CD4-positive, alpha-beta T cell treated with Interleukin-6 at 100 ng/mL for 8 hours (primary cell): ENCODE results near the gene OSCAR.

Experiments used
- DNase-seq: peaks from one replicate; pipeline ENCODE4 v3.0.0-alpha.2; 2020; ENCODE audit warnings: mixed read lengths, low spot score

Gene OSCAR

GRCh38 chr19:54094426-54095000 is 6.1 kb downstream of the OSCAR start:
- no peak for DNase-seq

- DNase-seq = no peak
Observed at GRCh38 chr19:54084410-54084809, 16.2 kb downstream of the OSCAR start.

- DNase-seq = no peak
Observed at GRCh38 chr19:54081032-54081431, 19.6 kb downstream of the OSCAR start, which contains the start of gene TARM1. Gene TARM1 (minus strand): TSS chr19:54081365. CDS start chr19:54081340, 25 bp downstream.

- no peak for DNase-seq
Observed at GRCh38 chr19:54077334-54077733, 23.3 kb downstream of the OSCAR start.

- DNase-seq = no peak
Observed at GRCh38 chr19:54074851-54075250, 25.8 kb downstream of the OSCAR start.

GRCh38 chr19:54073829-54074228 is 26.8 kb downstream of the OSCAR start:
- no peak for DNase-seq

- no peak for DNase-seq
Observed at GRCh38 chr19:54069470-54069869, 31.1 kb downstream of the OSCAR start.

- no peak for DNase-seq
Observed at GRCh38 chr19:54063350-54064116, 37.1 kb downstream of the OSCAR start, which contains the start of gene VSTM1. Gene VSTM1 (minus strand): TSS chr19:54063897. CDS start chr19:54063777, 120 bp downstream.

- DNase-seq = no peak
Observed at GRCh38 chr19:54062643-54063042, 38.0 kb downstream of the OSCAR start.

GRCh38 chr19:54047616-54048015 is 53.0 kb downstream of the OSCAR start:
- DNase-seq = no peak

- DNase-seq = no peak
Observed at GRCh38 chr19:54045771-54046170, 54.8 kb downstream of the OSCAR start.
